ENCODE data around the gene TTLL12. TPM values are rescaled to one million over a fixed set of nuclear protein-coding genes. Genes with fewer than 3 reads are reported as not detected.

TTLL12 gene
- total RNA-seq, 1 experiment from 2014 or later = 100 TPM

DNA sequence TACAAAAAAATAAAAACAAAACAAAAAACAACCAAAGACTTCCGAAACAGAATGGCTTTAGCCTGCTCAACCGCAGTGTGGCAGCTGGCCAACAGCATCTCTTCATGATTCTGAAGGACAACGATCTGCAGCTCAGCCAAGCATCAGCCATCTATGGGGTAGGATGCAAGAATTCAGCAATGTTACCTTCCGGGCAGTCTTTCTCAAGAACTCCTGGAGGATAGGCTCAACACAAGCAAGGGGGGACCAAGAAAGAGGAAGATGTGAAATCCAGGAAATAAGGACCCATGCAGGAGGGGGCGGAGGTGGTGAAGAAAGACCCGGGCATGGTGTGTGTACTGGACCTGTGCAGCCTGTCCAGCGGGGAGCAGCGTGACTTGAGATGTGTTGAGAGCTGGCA lies 39.1 kb downstream of the TTLL12 start:
- RAD21 ChIA-PET (ENCODE audit: low non-redundant PET in 1 of 2, low total read pairs in 2 of 2, uncharacterized antibody in 2 of 2, unreplicated experiment in 2 of 2) = no interaction called here
- Histone ChIP-seq H3K4me1 (ENCODE audit: control insufficient read depth in 1 of 2, insufficient read depth in 2 of 2, low read length in 2 of 2) (peaks cover 8 to 30% of the 10 kb centered on the region in 2 experiments; a peak in 3 of 4 replicates), H3K9me2 (ENCODE audit: insufficient read depth) (no peaks in the 10 kb centered on the region), H3K27ac (ENCODE audit: low read depth, low read length) (no peak overlapping the region), H3K4me3 (replicated peaks in 1 of 2; ENCODE audit: low read depth in 1 of 2, low read length in 2 of 2) (no peak overlapping the region), H3K4me2 (ENCODE audit: low read length) (no peak overlapping the region), H3K79me2 (ENCODE audit: insufficient read depth, low read length) (peaks cover 17% of the 10 kb centered on the region), H2AFZ (ENCODE audit: low read depth, low read length, poor library complexity, severe bottlenecking) (no peak overlapping the region), H3K27me3 (ENCODE audit: insufficient read depth, low read length) (no peaks in the 10 kb centered on the region), H3K9ac (ENCODE audit: low read length) (no peak overlapping the region), H4K20me1 (ENCODE audit: insufficient read depth) (no peaks in the 10 kb centered on the region), H3K36me3 (ENCODE audit: control insufficient read depth in 1 of 2, insufficient read depth in 2 of 2, low read length in 2 of 2) (no peaks in the 10 kb centered on the region), H3K9me3 (ENCODE audit: control insufficient read depth in 1 of 2, insufficient read depth in 1 of 2, low read depth in 1 of 2, low read length in 2 of 2) (no peaks in the 10 kb centered on the region)
- TF ChIP-seq CBX3 (IDR thresholded peaks at IDR 0.05; ENCODE audit: low read depth) (no peak), ZNF274 (IDR thresholded peaks at IDR 0.05; ENCODE audit: low read depth, low read length) (no peak), POLR2AphosphoS5 (IDR thresholded peaks at IDR 0.05; ENCODE audit: low read depth, low read length) (no peak), EZH2phosphoT487 (IDR thresholded peaks at IDR 0.05; ENCODE audit: borderline replicate concordance) (no peak), TCF7L2 (IDR thresholded peaks at IDR 0.05; ENCODE audit: borderline replicate concordance, extremely low read depth, insufficient read depth, insufficient read length) (no peak), YY1 (IDR thresholded peaks at IDR 0.05; ENCODE audit: extremely low read depth, insufficient replicate concordance, low read depth, low read length) (no peak), EZH2 (IDR thresholded peaks at IDR 0.05) (no peak), POLR2A (IDR thresholded peaks at IDR 0.05; ENCODE audit: borderline replicate concordance, extremely low read depth, insufficient read depth, insufficient read length) (no peak), JUND (IDR thresholded peaks at IDR 0.05) (no peak), ELF1 (IDR thresholded peaks at IDR 0.05; ENCODE audit: borderline replicate concordance, low read depth) (no peak), SP1 (IDR thresholded peaks at IDR 0.05; ENCODE audit: low read depth) (no peak), RAD21 (IDR thresholded peaks at IDR 0.05; ENCODE audit: low read depth) (no peak), SRF (IDR thresholded peaks at IDR 0.05; ENCODE audit: low read depth) (no peak), EGR1 (IDR thresholded peaks at IDR 0.05; ENCODE audit: low read depth) (no peak)
- TF ChIP-seq, protein P1, sequence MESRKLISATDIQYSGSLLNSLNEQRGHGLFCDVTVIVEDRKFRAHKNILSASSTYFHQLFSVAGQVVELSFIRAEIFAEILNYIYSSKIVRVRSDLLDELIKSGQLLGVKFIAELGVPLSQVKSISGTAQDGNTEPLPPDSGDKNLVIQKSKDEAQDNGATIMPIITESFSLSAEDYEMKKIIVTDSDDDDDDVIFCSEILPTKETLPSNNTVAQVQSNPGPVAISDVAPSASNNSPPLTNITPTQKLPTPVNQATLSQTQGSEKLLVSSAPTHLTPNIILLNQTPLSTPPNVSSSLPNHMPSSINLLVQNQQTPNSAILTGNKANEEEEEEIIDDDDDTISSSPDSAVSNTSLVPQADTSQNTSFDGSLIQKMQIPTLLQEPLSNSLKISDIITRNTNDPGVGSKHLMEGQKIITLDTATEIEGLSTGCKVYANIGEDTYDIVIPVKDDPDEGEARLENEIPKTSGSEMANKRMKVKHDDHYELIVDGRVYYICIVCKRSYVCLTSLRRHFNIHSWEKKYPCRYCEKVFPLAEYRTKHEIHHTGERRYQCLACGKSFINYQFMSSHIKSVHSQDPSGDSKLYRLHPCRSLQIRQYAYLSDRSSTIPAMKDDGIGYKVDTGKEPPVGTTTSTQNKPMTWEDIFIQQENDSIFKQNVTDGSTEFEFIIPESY (IDR thresholded peaks at IDR 0.05; ENCODE audit: extremely low read depth, insufficient replicate concordance, low read length) = no peak
- TF ChIP-seq, protein P2, sequence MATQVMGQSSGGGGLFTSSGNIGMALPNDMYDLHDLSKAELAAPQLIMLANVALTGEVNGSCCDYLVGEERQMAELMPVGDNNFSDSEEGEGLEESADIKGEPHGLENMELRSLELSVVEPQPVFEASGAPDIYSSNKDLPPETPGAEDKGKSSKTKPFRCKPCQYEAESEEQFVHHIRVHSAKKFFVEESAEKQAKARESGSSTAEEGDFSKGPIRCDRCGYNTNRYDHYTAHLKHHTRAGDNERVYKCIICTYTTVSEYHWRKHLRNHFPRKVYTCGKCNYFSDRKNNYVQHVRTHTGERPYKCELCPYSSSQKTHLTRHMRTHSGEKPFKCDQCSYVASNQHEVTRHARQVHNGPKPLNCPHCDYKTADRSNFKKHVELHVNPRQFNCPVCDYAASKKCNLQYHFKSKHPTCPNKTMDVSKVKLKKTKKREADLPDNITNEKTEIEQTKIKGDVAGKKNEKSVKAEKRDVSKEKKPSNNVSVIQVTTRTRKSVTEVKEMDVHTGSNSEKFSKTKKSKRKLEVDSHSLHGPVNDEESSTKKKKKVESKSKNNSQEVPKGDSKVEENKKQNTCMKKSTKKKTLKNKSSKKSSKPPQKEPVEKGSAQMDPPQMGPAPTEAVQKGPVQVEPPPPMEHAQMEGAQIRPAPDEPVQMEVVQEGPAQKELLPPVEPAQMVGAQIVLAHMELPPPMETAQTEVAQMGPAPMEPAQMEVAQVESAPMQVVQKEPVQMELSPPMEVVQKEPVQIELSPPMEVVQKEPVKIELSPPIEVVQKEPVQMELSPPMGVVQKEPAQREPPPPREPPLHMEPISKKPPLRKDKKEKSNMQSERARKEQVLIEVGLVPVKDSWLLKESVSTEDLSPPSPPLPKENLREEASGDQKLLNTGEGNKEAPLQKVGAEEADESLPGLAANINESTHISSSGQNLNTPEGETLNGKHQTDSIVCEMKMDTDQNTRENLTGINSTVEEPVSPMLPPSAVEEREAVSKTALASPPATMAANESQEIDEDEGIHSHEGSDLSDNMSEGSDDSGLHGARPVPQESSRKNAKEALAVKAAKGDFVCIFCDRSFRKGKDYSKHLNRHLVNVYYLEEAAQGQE (IDR thresholded peaks at IDR 0.05; ENCODE audit: low read depth) = no peak
- TF ChIP-seq, protein P3, sequence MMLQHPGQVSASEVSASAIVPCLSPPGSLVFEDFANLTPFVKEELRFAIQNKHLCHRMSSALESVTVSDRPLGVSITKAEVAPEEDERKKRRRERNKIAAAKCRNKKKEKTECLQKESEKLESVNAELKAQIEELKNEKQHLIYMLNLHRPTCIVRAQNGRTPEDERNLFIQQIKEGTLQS (IDR thresholded peaks at IDR 0.05) = no peak
- TF ChIP-seq, protein P4, sequence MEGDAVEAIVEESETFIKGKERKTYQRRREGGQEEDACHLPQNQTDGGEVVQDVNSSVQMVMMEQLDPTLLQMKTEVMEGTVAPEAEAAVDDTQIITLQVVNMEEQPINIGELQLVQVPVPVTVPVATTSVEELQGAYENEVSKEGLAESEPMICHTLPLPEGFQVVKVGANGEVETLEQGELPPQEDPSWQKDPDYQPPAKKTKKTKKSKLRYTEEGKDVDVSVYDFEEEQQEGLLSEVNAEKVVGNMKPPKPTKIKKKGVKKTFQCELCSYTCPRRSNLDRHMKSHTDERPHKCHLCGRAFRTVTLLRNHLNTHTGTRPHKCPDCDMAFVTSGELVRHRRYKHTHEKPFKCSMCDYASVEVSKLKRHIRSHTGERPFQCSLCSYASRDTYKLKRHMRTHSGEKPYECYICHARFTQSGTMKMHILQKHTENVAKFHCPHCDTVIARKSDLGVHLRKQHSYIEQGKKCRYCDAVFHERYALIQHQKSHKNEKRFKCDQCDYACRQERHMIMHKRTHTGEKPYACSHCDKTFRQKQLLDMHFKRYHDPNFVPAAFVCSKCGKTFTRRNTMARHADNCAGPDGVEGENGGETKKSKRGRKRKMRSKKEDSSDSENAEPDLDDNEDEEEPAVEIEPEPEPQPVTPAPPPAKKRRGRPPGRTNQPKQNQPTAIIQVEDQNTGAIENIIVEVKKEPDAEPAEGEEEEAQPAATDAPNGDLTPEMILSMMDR (IDR thresholded peaks at IDR 0.05 in 2 of 3, conservative IDR thresholded peaks at IDR 0.05 in 1 of 3; ENCODE audit: borderline replicate concordance in 1 of 3, insufficient read depth in 1 of 3, low read depth in 2 of 3, low read length in 2 of 3) = no peak
- DNase-seq (ENCODE audit: low read depth, low spot score) (no peak), ATAC-seq (no peak)
- CTCF ChIA-PET = interaction anchor here (0.7 kb wide), 1 partner anchor 18 kb away, joined by 3 read pairs; no protein-coding TSS in a partner anchor
- no TSS peak for BruUV-seq (replicated peaks)
- POLR2A ChIA-PET = no interaction called here
- intact Hi-C loops (cut with micrococcal nuclease) = no loop called here

Measured in HCT116 (cell line).